ENCODE results near the gene CCP110.

Gene CCP110

GRCh38 chr16:19490619-19491018 lies 33.1 kb upstream of the CCP110 start:
- Histone ChIP-seq H3K4me1 (ENCODE audit: insufficient read depth, low read length, severe bottlenecking) (peaks cover 9% of the 10 kb centered on the region), H3K79me2 (ENCODE audit: insufficient read depth, low read length) (no peaks in the 10 kb centered on the region), H3K9ac (ENCODE audit: low read length) (no peak overlapping the region), H3F3A (ENCODE audit: insufficient read depth, low read length) (no peaks in the 10 kb centered on the region), H3K27ac (ENCODE audit: low read depth, low read length, poor library complexity, severe bottlenecking) (no peak overlapping the region), H3K4me3 (ENCODE audit: low read depth, low read length, poor library complexity, severe bottlenecking) (no peak overlapping the region), H3K9me2 (ENCODE audit: low read depth, low read length) (no peaks in the 10 kb centered on the region), H2AFZ (ENCODE audit: low read length) (no peak overlapping the region), H3K36me3 (ENCODE audit: insufficient read depth, low read length) (no peaks in the 10 kb centered on the region), H3K9me3 (ENCODE audit: low read length) (no peaks in the 10 kb centered on the region), H3K27me3 (ENCODE audit: insufficient read depth, low read length) (no peaks in the 10 kb centered on the region), H3K4me2 (ENCODE audit: low read length) (no peak overlapping the region), H4K20me1 (ENCODE audit: insufficient read depth, low read length) (no peaks in the 10 kb centered on the region)
- TF ChIP-seq CTCF (IDR thresholded peaks at IDR 0.05; ENCODE audit: low read length) (no peak), EZH2 (IDR thresholded peaks at IDR 0.05; ENCODE audit: borderline replicate concordance, low read length) (no peak)

GRCh38 chr16:19497176-19497575 lies 26.6 kb upstream of the CCP110 start:
- H3K36me3 ChIP-seq (ENCODE audit: insufficient read depth, low read length), result peaks cover 24% of the 10 kb centered on the region; the same call in 1 of the 2 replicates
- H3K27ac ChIP-seq (ENCODE audit: low read depth, low read length, poor library complexity, severe bottlenecking), result no peak overlapping the region
- no peak overlapping the region for H2AFZ ChIP-seq (ENCODE audit: low read length)
- peaks cover 9% of the 10 kb centered on the region for H3K4me1 ChIP-seq (ENCODE audit: insufficient read depth, low read length, severe bottlenecking)
- no peaks in the 10 kb centered on the region for H3K79me2 ChIP-seq (ENCODE audit: insufficient read depth, low read length)
- TF ChIP-seq CTCF (IDR thresholded peaks at IDR 0.05; ENCODE audit: low read length) (no peak), EZH2 (IDR thresholded peaks at IDR 0.05; ENCODE audit: borderline replicate concordance, low read length) (no peak)
- no peaks in the 10 kb centered on the region for H3K9me3 ChIP-seq (ENCODE audit: low read length)
- no peaks in the 10 kb centered on the region for H3F3A ChIP-seq (ENCODE audit: insufficient read depth, low read length)
- H4K20me1 ChIP-seq (ENCODE audit: insufficient read depth, low read length), result no peaks in the 10 kb centered on the region
- no peaks in the 10 kb centered on the region for H3K27me3 ChIP-seq (ENCODE audit: insufficient read depth, low read length)
- H3K4me2 ChIP-seq (ENCODE audit: low read length), result no peak overlapping the region
- H3K9me2 ChIP-seq (ENCODE audit: low read depth, low read length), result no peaks in the 10 kb centered on the region
- no peak overlapping the region for H3K9ac ChIP-seq (ENCODE audit: low read length)
- no peak overlapping the region for H3K4me3 ChIP-seq (ENCODE audit: low read depth, low read length, poor library complexity, severe bottlenecking)

GRCh38 chr16:19499006-19499405 lies 24.7 kb upstream of the CCP110 start:
- H3K4me2 ChIP-seq (ENCODE audit: low read length), result no peak overlapping the region
- no peaks in the 10 kb centered on the region for H4K20me1 ChIP-seq (ENCODE audit: insufficient read depth, low read length)
- H3K4me3 ChIP-seq (ENCODE audit: low read depth, low read length, poor library complexity, severe bottlenecking), result no peak overlapping the region
- H3K27me3 ChIP-seq (ENCODE audit: insufficient read depth, low read length), result no peaks in the 10 kb centered on the region
- peaks cover 41% of the 10 kb centered on the region for H3K36me3 ChIP-seq (ENCODE audit: insufficient read depth, low read length)
- H3F3A ChIP-seq (ENCODE audit: insufficient read depth, low read length), result no peaks in the 10 kb centered on the region
- H3K9me2 ChIP-seq (ENCODE audit: low read depth, low read length), result no peaks in the 10 kb centered on the region
- H3K9me3 ChIP-seq (ENCODE audit: low read length), result no peaks in the 10 kb centered on the region
- no peak overlapping the region for H2AFZ ChIP-seq (ENCODE audit: low read length)
- H3K27ac ChIP-seq (ENCODE audit: low read depth, low read length, poor library complexity, severe bottlenecking), result no peak overlapping the region
- no peaks in the 10 kb centered on the region for H3K79me2 ChIP-seq (ENCODE audit: insufficient read depth, low read length)
- H3K9ac ChIP-seq (ENCODE audit: low read length), result no peak overlapping the region
- no peaks in the 10 kb centered on the region for H3K4me1 ChIP-seq (ENCODE audit: insufficient read depth, low read length, severe bottlenecking)
- no peak for TF ChIP-seq EZH2 (IDR thresholded peaks at IDR 0.05; ENCODE audit: borderline replicate concordance, low read length)
- TF ChIP-seq CTCF (IDR thresholded peaks at IDR 0.05; ENCODE audit: low read length), result no peak
